ENCODE measurements around the gene NVL.
"Not testable (repeated sequence)": the region's sequence is repeated elsewhere in the genome, so short reads cannot be mapped to it uniquely, and the experiment has no call there.

NVL gene

GRCh38 chr1:224329842-224330753, at the start of gene NVL:
Gene NVL, minus strand, starts transcription at chr1:224330172. Its CDS starts 45 bp downstream, at chr1:224330127.
- peak; percentile 94 for DNase-seq
- in situ Hi-C loops (cut with MboI; ENCODE audit: low pct_unique_long_range_greater_than_20kb, low sequenced_read_pairs): loop anchor here (25.0 kb wide), 1 partner anchor 593 kb away; no protein-coding TSS in a partner anchor

GRCh38 chr1:224378855-224379631, 49.1 kb upstream of the NVL start:
- DNase-seq: no peak
- in situ Hi-C loops (cut with MboI; ENCODE audit: low pct_unique_long_range_greater_than_20kb, low sequenced_read_pairs): no loop called here

GRCh38 chr1:224377676-224378006, 47.7 kb upstream of the NVL start:
- DNase-seq: no peak
- in situ Hi-C loops (cut with MboI; ENCODE audit: low pct_unique_long_range_greater_than_20kb, low sequenced_read_pairs): no loop called here

- in situ Hi-C loops (cut with MboI; ENCODE audit: low pct_unique_long_range_greater_than_20kb, low sequenced_read_pairs): no loop called here
- DNase-seq: no peak
Observed at GRCh38 chr1:224375059-224375458, 45.1 kb upstream of the NVL start.

- in situ Hi-C loops (cut with MboI; ENCODE audit: low pct_unique_long_range_greater_than_20kb, low sequenced_read_pairs): no loop called here
- DNase-seq: no peak
Observed at GRCh38 chr1:224373008-224373590, 43.1 kb upstream of the NVL start.

- in situ Hi-C loops (cut with MboI; ENCODE audit: low pct_unique_long_range_greater_than_20kb, low sequenced_read_pairs): no loop called here
Observed at GRCh38 chr1:224368409-224368808, 38.4 kb upstream of the NVL start.

GRCh38 chr1:224359207-224359606, 29.2 kb upstream of the NVL start:
- no peak for DNase-seq
- in situ Hi-C loops (cut with MboI; ENCODE audit: low pct_unique_long_range_greater_than_20kb, low sequenced_read_pairs): no loop called here

More at GRCh38 chr1:224368409-224368808, 38.4 kb upstream of the NVL start:
- no peak for DNase-seq

GRCh38 chr1:224358237-224358636, 28.3 kb upstream of the NVL start:
- DNase-seq: no peak
- in situ Hi-C loops (cut with MboI; ENCODE audit: low pct_unique_long_range_greater_than_20kb, low sequenced_read_pairs): no loop called here

GRCh38 chr1:224357626-224358124, 27.7 kb upstream of the NVL start:
- in situ Hi-C loops (cut with MboI; ENCODE audit: low pct_unique_long_range_greater_than_20kb, low sequenced_read_pairs): no loop called here
- peak; percentile 24 for DNase-seq

- peak; percentile 96 for DNase-seq
- in situ Hi-C loops (cut with MboI; ENCODE audit: low pct_unique_long_range_greater_than_20kb, low sequenced_read_pairs): no loop called here
Observed at GRCh38 chr1:224356685-224357625, 27.0 kb upstream of the NVL start, which contains the start of gene CNIH4. Gene CNIH4, plus strand, starts transcription at chr1:224356879. Its CDS starts 46 bp downstream, at chr1:224356925.

GRCh38 chr1:224353975-224354925, 24.3 kb upstream of the NVL start:
- DNase-seq: no peak
- in situ Hi-C loops (cut with MboI; ENCODE audit: low pct_unique_long_range_greater_than_20kb, low sequenced_read_pairs): no loop called here

- DNase-seq; in situ Hi-C loops (cut with MboI; ENCODE audit: low pct_unique_long_range_greater_than_20kb, low sequenced_read_pairs): not testable (repeated sequence)
Observed at GRCh38 chr1:224352436-224353085, 22.6 kb upstream of the NVL start.

- in situ Hi-C loops (cut with MboI; ENCODE audit: low pct_unique_long_range_greater_than_20kb, low sequenced_read_pairs): loop anchor here (25.0 kb wide), 1 partner anchor 612 kb away; no protein-coding TSS in a partner anchor
- DNase-seq: not testable (repeated sequence)
Observed at GRCh38 chr1:224349716-224350115, 19.7 kb upstream of the NVL start.

GRCh38 chr1:224348137-224348536, 18.2 kb upstream of the NVL start:
- no peak for DNase-seq
- in situ Hi-C loops (cut with MboI; ENCODE audit: low pct_unique_long_range_greater_than_20kb, low sequenced_read_pairs): loop anchor here (25.0 kb wide), 1 partner anchor 611 kb away; no protein-coding TSS in a partner anchor

GRCh38 chr1:224343679-224344078, 13.7 kb upstream of the NVL start:
- in situ Hi-C loops (cut with MboI; ENCODE audit: low pct_unique_long_range_greater_than_20kb, low sequenced_read_pairs): loop anchor here (25.0 kb wide), 1 partner anchor 606 kb away; no protein-coding TSS in a partner anchor
- no peak for DNase-seq

- in situ Hi-C loops (cut with MboI; ENCODE audit: low pct_unique_long_range_greater_than_20kb, low sequenced_read_pairs): loop anchor here (25.0 kb wide), 1 partner anchor 603 kb away; no protein-coding TSS in a partner anchor
- DNase-seq: not testable (repeated sequence)
Observed at GRCh38 chr1:224340453-224341384, 10.7 kb upstream of the NVL start.
